B cell (primary cell): ENCODE measurements around the gene ACP5.

Source experiments
- CTCF ChIP-seq: fragments of 200-600 bp; IDR thresholded peaks from one replicate; pipeline ENCODE4 v1.8.0; 2022; ENCODE audit warnings: antibody characterized with exemption, mild to moderate bottlenecking
- EZH2 ChIP-seq: IDR thresholded peaks from 2 replicates; pipeline ENCODE4 v1.6.1; 2012; ENCODE audit warnings: borderline replicate concordance, low read depth, mild to moderate bottlenecking, moderate library complexity, low read length; ENCODE audit not compliant: insufficient read depth, poor library complexity, severe bottlenecking

- TF ChIP-seq CTCF, result no peak
- no peak for TF ChIP-seq EZH2
Measured at GRCh38 chr19:11597202-11598102, 20.0 kb upstream of the ACP5 start, which contains the start of gene ZNF627.
